ENCODE results near the gene WDR20.
"Not testable (repeated sequence)": the region's sequence is repeated elsewhere in the genome, so short reads cannot be mapped to it uniquely, and the experiment has no call there.

Gene WDR20

DNA sequence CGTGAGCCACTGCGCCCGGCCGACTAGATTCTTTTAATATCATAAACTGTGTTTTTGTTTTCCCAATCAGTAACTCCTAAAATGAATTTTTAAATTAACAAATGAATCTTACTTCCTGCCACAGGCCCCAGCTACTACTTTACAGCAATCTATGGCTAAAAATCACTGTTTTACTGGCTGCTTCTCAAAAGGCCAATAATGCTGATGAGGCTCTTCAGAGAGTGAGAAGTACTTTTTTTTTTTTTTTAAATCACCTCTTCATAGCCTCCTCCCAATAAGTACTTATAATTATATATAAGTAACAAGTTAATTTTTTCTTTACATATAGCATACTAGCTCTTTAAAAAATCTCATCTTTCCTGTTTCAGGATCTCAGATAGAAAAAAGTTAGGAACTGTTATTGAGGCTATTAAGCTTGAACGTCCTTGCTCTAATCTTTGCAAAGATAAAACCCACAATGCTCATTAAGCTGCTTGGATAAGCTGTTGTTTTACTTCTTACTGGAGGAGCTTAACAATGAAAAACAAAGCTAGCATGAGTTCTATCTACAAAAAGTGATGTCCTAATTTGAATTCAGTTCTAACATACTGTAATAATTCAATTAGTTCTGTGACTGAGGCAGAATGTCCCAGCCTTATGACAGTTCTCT lies 12.8 kb upstream of the WDR20 start:
- DNase-seq (ENCODE audit: low read depth, low spot score): no peak

DNA sequence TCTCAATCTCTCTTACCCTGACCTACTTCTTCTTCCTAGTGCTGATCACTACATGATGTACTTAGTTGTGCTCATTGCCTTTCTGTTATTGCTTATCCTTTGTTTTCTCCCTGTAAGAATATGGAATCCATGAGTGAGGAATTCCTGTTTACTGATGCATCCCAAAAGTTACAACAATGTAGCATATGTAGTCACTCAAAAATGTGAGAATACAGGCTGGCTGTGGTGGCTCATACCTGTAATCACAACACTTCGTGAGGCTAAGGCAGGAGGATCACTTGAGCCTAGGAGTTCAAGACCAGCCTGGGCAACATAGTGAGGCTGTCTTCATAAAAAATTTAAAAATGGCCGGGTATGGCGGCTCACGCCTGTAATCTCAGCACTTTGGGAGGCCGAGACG lies 8.0 kb upstream of the WDR20 start:
- no peak overlapping the region for H3K27ac ChIP-seq

More for the DNA sequence above, 12.8 kb upstream of the WDR20 start:
- H3K27ac ChIP-seq: no peak overlapping the region

DNA sequence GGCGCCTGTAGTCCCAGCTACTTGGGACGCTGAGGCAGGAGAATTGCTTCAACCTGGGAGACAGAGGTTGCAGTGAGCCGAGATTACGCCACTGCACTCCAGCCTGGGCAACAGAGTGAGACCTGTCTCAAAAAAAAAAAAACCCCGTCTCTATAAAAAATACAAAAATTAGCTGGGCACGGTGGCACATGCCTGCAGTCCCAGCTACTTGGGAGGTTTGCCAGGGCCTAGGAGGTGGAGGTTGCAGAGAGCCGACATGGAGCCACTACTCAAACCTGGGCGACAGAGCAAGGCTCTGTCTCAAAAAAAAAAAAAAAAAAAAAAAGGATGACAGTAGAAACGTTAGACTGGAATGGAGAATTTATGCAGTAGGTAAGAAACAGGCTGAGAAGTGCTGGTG lies 5.7 kb upstream of the WDR20 start:
- not testable (repeated sequence) for H3K27ac ChIP-seq; DNase-seq (ENCODE audit: low read depth, low spot score)

More for the DNA sequence above, 8.0 kb upstream of the WDR20 start:
- no peak for DNase-seq (ENCODE audit: low read depth, low spot score)

DNA sequence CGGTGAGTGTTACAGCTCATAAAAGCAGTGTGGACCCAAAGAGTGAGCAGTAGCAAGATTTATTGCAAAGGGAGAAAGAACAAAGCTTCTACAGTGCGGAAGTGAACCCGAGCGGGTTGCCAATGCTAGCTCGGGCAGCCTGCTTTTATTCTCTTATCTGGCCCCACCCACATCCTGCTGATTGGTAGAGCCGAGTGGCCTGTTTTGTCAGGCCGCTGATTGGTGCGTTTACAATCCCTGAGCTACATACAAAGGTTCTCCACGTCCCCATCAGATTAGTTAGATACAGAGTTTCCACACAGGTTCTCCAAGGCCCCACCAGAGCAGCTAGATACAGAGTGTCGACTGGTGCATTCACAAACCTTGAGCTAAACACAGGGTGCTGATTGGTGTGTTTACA lies 5.0 kb upstream of the WDR20 start:
- not testable (repeated sequence) for H3K27ac ChIP-seq; DNase-seq (ENCODE audit: low read depth, low spot score)

DNA sequence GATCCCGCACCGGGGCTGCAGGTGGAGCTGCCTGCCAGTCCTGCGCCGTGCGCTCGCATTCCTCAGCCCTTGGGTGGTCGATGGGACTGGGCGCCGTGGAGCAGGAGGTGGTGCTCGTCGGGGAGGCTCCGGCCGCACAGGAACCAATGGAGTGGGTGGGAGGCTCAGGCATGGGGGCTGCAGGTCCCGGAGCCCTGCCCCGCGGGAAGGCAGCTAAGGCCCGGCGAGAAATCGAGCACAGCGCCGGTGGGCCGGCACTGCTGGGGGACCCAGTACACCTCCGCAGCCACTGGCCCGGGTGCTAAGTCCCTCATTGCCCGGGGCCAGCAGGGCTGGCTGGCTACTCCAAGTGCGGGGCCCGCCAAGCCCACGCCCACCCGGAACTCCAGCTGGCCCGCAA lies 4.2 kb upstream of the WDR20 start:
- H3K27ac ChIP-seq; DNase-seq (ENCODE audit: low read depth, low spot score): not testable (repeated sequence)

DNA sequence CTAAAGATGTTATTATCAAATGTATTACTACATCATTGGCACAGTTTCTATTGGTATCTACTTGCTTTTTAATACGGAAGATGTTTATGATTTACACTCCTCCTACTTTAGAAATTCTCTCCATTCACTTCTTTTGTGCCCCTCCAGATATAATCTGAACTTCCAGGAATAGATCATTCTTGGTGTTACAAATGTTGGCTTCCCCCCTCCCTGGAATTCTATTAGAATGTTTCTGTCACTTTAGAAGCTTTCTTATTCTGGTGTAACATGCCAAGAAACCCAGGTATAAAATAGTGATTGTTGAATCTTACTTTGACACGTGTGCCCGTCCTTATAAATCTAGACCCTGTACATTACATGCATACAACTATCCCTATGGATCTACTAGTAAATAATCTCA lies 1.2 kb upstream of the WDR20 start:
- peak overlapping the region; percentile 67 for H3K27ac ChIP-seq
- DNase-seq (ENCODE audit: low read depth, low spot score): no peak

DNA sequence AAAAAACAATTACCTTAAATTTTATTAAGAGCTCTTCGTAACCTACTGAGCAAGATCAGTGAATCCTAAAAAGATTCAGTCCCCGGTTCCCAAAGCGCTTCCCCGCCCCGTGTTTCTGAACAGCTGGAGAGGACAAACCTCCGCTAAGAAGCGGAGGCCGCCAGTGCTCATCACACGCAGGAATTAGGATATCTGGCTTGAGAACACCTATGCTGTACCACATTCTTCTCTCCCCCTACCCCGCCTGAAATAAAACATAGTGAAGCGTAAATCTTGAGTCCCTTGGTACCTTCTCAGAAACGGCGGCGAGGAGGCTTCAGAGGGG lies 774 bp upstream of the WDR20 start:
- H3K27ac ChIP-seq: peak overlapping the region; percentile 67
- no peak for DNase-seq (ENCODE audit: low read depth, low spot score)

DNA sequence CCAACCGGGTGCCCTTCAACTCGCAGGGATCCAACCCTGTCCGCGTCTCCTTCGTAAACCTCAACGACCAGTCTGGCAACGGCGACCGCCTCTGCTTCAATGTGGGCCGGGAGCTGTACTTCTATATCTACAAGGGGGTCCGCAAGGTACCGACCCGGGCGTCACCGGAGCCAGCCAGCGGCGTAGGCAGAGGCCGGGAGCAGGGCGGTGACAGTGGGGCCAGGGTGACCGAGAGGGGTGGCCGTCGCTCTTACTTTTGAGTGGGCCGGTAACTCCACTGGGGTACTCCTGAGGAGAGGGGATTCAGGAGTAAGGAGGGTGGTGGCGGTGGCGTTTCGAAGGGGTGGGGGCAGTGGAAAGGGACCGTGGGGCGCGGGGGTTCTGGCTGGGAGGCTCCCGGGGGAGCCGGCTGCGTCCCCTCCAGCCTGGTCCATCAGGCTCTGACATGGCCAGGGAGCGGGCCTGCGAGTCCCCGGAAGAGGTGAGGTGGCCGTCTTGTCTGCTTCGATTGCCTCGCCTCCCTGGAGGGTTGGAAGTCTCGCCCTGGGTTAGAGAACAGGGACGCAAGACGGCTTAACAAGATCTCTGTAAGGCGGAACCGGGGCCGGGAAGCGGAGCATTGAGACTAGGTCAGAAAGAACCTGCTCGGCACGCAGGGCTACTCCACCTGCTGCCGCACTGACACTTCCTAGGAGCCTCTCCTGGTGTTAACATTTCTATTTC lies 491 bp downstream of the WDR20 start:
- H3K27ac ChIP-seq: peak overlapping the region; percentile 67
- no peak for DNase-seq (ENCODE audit: low read depth, low spot score)

DNA sequence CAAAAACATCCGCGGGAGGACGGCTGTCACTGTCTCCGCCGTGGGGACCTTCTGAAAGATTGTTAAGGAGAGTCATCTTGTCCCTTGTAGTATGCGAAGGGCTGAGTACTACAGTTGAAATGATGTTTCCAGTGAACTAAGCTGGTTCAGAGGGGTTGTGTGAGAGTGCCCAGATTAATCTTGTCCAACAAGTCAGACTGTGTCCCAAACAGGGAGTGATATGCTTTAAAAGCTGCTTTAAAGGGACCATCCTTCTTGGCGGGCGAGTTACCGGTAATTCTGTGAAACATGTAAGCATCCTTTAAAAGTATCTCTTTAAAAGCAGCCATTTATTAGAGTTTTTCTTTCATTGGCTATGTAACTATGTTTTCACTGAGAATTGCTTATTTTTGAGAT lies 1.1 kb downstream of the WDR20 start:
- no peak for DNase-seq (ENCODE audit: low read depth, low spot score)

DNA sequence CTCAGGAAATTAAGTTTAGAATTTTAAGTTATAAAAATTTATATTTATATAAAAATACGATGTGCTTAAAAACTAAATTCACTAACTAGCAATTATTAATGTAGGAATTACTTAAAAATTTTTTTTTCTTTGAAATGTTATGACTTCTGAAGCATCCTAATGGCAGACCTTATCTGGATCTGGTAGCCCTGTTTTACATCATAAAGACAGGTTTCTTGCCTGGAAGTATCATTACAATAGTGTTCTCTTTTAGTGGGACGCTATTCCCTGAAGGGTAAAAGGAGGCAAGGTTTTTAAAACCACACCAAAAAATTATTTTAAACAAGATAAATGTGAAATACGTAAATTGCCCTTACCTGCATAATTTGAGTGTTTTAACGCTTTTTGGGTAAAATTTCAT lies 2.1 kb downstream of the WDR20 start:
- no peak for DNase-seq (ENCODE audit: low read depth, low spot score)

More for the DNA sequence above, 1.1 kb downstream of the WDR20 start:
- peak overlapping the region; percentile 67 for H3K27ac ChIP-seq

DNA sequence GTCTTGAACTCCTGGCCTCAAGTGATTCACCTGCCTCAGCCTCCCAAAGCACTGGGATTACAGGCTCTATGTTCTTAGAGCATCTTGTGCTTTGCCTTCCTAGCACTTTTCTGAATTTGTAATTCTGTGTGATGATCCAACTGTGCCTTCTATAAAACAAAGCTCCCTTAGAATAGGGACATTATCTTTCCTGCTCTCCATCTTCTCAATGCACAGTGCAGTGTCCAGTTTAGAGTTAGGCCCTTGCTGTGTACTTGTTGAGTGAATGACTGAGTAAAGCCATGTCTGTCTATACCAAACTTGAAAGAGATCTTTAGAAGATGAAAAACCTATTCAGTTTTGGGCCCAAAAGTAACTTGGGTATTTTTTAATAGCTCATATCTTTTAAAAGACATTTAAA lies 5.2 kb downstream of the WDR20 start:
- H3K27ac ChIP-seq: no peak overlapping the region
- no peak for DNase-seq (ENCODE audit: low read depth, low spot score)

More for the DNA sequence above, 2.1 kb downstream of the WDR20 start:
- H3K27ac ChIP-seq: no peak overlapping the region

DNA sequence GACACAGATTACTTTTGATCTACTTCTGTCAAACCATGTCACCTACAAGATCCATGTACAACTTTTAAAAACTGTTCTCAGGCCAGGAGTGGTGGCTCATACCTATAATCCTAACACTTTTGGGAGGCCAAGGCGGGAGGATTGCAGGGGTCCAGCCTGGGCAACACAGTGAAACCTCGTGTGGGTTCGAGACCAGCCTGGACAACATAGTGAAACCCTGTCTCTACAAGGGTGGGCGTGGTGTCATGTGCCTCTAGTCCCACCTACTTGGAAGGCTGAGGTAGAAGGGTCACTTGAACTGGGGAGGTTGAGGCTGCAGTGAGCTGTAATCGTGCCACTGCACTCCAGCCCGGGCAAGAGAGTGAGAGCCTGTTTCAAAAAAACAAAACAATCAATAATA lies 5.7 kb downstream of the WDR20 start:
- DNase-seq (ENCODE audit: low read depth, low spot score): no peak

DNA sequence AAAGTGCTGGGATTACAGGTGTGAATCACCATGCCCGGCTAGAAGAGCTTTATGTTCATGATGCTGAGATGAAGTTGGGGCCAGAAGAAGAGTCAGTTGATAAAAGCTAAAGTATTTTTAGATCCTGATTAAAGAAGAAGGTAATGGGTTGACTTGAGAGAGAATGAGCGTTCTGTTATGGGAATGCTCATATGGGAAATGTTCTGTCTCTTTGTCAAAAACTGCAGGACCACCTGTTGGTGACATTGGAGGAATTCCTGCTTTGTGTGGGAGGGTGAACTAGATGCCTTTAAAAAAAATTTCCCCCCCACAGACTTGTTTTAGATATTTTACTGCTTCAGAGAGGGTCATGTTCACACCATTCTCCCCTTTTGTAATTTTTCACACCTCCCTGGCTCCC lies 6.7 kb downstream of the WDR20 start:
- no peak for DNase-seq (ENCODE audit: low read depth, low spot score)
- H3K27ac ChIP-seq: no peak overlapping the region

More for the DNA sequence above, 5.7 kb downstream of the WDR20 start:
- no peak overlapping the region for H3K27ac ChIP-seq

DNA sequence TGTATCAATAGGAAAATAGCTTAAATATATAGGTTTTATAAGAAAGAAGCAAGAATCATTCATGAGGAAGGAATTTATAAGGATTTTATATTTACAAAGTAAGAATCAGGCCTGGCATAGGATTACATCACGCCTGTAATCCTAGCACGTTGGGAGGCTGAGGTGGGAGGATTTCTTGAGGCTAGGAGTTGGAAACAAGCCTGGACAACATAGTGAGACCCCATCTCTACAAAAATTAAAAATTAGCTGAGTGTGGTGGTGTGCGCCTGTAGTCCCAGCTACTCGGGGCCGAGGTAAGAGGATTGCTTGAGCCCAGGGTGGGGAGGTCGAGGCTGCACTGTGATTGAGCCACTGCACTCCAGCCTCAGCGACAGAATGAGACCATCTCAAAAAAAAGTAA lies 10.4 kb downstream of the WDR20 start:
- no peak overlapping the region for H3K27ac ChIP-seq
- no peak for DNase-seq (ENCODE audit: low read depth, low spot score)

DNA sequence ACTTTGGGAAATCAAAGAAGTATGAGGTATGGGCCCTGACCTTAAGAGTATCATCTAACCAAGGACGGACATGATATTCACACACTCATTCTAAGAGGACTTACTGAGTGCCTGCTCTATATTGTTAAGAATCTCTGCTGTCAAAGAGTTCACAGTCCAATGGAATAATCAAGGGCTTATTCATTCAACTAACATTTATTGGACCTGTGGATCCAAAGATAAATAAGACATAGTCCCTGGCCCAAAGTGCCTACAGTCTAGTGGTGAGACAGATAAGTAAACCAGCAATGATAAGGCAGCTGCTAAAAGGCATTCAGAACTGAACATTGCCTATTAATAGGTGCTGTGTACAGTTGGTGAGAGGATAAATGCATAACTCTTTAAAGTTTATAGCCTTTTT lies 11.0 kb downstream of the WDR20 start:
- DNase-seq (ENCODE audit: low read depth, low spot score): no peak
- H3K27ac ChIP-seq: no peak overlapping the region

DNA sequence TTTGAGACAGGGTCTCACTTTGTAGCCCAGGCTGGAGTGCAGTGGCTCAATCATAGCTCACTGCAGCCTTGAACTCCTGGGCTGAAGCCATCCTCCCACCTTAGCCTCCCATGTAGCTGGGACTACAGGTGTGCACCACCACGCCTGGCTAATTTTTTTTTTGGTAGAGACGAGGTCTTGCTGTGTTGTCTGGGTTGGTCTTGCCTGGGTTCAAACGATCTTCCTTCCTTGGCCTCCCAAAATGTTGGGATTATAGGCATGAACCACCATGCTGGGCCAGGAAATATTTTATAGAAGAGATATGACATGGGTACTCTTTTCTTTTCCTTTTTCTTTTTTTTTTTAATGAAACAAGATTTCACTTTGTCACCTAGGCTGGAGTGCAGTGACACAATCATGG lies 11.7 kb downstream of the WDR20 start:
- DNase-seq (ENCODE audit: low read depth, low spot score); H3K27ac ChIP-seq: not testable (repeated sequence)

DNA sequence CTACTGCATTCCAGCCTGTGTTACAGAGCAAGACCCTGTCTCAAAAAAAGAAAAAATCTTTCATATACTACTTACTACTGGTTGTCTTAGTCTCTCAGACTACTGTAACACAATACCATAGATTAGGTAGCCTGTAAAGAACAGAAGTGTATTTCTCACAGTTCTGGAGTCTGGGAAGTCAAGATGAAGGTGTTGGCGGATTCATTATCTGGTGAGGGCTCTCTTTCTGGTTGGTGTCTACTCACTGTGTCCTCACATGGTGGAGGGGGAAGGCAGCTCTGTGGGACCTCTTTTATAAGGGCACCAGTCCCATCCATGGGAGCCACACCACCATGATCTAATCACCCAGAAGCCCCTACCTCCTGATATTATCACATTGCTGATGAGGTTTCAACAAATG lies 14.4 kb downstream of the WDR20 start:
- H3K27ac ChIP-seq: no peak overlapping the region

DNA sequence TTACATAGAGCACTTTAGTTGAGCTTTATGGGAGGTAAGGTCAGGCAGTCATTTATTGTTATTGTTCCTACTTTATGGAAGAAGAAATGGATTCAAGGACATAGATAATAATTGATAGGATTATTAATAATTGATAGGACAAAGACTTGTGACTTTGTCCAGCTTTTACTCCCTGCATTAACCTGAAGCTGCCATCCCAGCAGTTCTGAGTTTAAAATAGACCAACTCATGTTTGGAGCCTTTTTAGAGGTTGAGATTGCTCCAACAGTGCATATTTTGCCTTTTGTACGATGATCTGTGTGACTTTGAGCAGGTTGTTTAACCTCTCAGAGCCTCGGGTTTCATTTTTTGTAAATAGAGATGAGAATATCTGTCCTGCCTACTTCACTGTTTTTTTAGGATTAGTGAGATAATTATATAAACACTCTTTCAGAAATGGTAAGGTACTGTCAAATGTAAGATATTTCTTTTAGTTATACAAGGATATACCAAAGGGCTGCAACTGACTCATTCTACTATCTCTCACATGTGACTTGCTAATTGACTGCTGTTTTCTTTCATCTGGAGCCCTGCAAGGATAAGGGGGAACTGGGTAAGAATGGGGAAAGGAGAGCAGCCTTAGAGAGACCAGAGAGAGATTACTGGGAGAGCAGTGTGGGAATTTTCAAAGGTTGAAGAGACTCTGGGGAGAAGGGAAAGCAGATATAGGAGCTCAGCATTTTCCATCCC lies 15.3 kb downstream of the WDR20 start:
- no peak for DNase-seq (ENCODE audit: low read depth, low spot score)
- H3K27ac ChIP-seq: no peak overlapping the region

More for the DNA sequence above, 14.4 kb downstream of the WDR20 start:
- no peak for DNase-seq (ENCODE audit: low read depth, low spot score)

DNA sequence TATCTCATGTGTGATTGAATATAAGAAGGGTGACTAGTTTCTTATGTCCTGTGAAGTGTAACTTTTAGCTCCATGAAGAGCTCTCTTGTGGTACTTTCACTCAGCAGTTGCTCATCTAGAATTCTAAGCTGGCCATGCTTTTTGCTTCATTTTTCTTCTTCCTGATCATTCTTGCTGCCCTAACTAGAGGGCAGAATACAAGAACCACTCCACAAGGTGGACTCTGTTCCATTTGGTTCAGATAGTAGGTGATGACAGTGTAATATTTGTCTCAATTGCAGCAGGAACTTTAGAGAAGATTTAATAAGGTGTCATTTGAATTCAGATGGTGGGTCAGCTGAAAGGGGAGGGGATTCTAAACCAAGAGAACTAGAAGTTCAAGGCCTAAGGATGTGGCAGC lies 17.6 kb downstream of the WDR20 start:
- DNase-seq (ENCODE audit: low read depth, low spot score): no peak

DNA sequence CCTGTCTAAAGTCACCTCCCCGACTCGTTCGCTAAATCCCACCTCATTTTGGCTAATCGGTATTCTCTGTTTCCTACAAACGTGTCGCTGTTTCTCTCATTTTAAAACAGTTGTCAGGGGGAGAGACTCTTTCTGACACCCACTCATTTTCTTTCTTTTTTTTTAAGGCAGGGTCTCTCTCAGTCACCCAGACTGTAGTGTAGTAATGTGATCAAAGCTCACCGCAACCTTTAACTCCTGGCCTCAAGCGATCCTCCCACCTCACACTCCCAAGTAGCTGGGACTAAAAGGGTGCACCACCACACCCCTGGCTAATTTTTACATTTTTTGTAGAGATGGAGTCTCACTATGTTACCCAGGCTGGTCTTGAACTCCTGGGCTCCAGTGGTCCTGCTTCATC lies 19.1 kb downstream of the WDR20 start:
- DNase-seq (ENCODE audit: low read depth, low spot score): no peak
- no peak overlapping the region for H3K27ac ChIP-seq

More for the DNA sequence above, 17.6 kb downstream of the WDR20 start:
- H3K27ac ChIP-seq: no peak overlapping the region

DNA sequence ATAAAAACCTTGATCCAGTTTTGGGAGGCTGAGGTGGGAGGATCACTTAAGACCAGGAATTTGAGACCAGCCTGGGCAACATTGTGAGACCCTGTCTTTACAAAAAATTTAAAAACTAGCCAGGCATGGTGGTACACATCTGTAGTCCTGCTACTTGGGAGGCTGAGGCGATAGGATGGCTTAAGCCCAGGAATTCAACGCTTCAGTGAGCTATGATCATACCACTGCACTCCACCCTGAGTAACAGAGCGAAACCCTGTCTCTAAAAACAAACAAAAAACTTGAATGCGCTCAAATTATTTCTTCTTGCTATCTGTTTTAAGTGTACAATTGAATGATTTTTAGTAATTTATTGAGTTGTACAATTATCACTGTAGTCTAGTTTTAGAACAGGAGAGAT lies 20.1 kb downstream of the WDR20 start:
- H3K27ac ChIP-seq: no peak overlapping the region
- DNase-seq (ENCODE audit: low read depth, low spot score): no peak

Data from epithelial cell of prostate (primary cell).